NK-92 (cell line): ENCODE data around the gene SUN2.

ENCODE experiments used
- DNase-seq: peaks from one replicate; lab custom pipeline; 2025; ENCODE audit not compliant: unreplicated experiment; lab: John Stamatoyannopoulos, UW

The SUN2 gene

DNA sequence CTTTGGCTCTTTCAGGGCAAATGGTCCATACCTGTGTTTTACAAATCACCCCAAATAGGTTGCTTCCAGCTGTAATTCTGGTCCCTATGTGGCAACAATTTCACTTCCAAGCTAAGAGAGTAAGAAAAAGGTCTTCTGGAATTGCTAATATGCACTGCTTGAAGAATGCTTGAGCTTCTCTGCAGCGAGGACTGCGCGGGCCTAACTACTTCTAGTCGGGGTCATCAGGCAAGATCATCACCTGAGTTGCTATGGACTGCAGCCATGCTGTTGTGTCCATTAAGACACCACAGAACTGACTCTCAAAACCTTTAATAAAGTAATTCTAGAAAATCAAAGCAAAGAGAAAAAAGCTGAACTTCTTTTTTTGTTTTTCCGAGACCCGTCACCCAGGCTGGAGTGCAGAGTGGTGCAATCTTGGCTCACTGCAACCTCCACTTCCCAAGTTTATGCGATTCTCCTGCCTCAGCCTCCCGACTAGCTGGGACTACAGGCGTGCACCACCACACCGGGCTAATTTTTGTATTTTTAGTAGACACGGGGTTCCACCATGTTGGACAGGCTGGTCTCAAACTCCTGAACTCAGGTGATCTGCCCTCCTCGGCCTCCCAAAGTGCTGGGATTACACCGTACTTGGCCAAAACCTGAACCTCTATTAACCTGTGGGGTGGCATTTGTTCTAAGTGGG is 57.2 kb downstream of the SUN2 start:
- DNase-seq = no peak

DNA sequence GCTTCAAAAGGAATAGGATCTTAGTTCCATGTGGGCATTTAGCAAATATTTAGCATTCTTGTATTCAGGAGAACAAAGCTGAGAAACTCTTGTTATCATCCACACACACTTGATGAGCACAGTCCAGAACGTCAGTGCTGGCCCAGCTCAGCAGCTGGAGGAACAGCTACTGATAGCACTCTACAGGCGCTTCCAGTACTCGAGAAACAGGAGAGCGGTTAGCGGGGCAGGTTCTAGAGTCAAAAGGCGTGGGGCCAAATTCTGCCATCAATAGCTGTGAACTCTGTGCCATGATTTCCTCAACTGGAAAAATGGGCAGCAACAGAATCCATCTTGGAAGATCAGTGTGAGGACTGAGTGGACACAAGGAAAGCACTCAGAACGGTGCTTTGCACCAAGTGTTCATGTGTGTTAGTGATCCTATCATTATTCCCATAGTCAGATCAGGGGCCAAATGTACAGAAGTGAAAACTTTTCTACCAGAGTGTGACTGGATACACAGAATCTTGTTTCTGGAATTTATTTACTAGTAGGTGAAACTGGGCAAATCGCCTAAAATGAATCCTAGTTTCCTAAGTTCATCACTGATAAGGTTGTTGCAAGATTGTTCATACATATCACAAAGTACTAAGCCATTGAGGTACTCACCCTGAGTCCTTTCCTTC is 58.2 kb downstream of the SUN2 start:
- no peak for DNase-seq

DNA sequence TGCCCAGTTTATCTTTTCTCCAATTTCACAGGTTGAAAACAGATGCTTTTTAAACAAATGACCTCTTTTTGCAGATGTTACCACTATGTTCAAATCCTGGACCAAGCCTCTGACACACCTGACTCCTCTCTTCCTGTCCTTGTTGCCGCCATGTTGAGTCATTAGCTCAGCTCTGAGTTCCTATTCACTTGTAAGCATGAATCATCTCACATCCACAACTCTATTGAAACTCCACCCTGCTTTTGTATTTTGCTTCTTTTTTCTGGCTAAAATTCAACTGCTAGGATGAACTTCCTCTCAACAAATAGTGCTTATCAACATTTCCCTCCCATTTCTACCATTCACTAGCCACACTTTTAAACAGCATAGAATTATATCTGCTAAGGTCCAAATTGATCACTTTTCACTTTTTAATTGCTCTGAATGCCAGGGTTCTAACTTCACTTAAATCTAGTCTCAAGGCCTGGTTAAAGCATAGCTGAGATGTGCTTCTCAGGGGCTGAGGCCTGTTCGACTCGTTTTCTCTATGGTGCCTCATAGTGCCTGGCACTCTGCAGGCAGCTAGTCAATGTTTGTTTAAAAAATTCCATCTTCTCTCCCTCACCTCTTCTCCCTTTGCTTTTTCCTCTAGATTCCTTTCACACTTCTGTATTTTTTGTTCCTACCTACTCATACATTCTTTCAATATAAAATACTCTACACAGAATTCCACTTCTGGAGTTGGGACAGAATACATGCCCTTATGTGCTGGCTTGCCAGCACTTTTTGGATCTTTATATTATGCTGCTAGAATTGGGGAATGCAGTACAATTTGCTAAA is 59.0 kb downstream of the SUN2 start:
- DNase-seq = no peak

DNA sequence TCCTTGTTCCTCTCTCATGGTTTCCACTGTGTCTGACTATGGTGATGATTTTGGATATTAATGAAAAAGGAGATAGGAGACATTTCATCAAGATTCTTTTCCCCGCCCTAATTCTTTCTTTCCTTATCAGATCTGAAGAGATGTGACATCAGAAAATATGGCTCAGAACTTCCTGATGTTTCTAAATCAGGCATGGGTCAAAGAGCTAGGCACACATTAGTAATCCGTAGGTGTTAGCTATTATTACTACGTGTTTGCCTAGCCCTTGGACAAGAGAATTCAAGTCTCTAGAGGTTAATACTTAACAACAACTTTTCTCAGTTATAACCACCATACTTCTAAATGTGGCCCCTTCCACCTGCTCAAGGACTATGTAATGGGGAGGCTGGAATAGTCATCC is 60.9 kb downstream of the SUN2 start:
- DNase-seq = no peak

DNA sequence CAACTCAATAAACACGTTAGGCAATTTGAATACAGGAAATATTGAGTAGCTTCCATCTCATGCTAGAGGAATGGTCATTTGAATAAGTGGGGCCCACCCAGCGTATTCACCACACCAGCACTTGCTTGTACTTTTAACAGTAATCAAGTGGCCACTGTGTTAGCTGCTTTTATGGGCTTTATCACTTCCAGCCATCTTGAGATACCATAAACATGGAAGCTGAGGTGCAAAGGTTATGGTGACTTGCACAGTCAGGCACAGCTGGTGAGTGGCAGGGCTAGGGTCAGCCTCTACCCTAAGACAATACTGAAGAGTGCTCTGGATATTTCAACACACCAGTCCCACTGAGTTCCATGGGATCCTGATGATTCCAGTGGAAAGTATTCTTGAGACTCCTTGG is 61.7 kb downstream of the SUN2 start:
- DNase-seq = no peak

DNA sequence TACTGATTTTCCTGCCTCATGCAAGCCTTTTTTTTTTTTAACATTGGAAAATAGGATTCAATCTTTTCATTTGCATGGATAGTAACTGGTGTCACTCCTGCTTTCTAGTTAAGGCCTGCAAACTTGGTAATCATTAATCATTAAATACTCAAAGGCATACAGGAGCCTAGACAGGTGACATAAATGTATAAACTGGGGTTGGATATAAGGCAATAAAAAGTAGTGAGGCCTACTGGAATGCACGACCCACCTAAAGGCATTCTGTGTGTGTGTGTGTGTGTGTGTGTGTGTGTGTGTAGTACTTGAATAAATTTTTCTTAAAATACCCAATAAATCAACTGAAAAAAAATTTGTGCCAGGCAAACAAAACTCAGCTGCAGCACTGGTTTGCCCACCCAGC is 66.1 kb downstream of the SUN2 start:
- no peak for DNase-seq

DNA sequence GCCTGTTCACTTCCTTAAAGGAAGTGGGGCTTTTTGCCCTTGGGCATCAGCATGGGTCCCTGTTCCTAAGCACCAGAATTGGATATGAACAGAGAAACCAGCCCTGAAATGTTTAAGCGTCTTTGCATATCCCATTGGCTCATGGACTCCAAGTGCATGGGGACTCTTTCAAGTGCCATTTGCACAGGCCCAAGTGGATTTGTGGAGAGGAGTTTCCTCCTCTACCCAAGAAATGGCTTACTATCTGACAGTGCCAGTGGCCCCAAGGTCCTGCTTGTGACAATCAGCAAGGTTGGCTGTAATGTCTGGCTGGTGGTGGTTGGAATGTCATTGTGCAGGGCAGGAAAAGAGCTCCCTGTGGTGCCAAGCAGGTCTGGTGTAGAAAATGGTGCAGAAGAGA is 70.0 kb downstream of the SUN2 start:
- DNase-seq = no peak

DNA sequence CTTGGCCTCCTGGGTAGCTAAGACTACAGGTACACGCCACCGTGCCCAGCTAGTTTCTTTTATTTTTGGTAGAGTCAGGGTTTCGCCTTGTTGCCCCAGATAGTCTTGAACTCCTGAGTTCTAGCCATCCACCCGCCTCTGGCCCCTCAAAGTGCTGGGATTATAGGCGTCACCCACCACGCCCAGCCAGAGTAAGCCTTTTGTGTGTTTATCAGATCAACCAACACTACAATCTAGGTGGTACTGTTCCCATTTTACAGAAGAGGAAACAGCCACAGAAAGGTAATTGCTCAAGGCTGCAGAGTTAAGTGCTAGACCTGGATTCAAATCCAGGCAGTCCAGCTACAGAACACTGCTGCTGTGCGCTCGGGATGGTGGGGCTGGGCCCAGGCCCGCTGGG is 70.9 kb downstream of the SUN2 start:
- DNase-seq = no peak
